22Rv1 (cell line): ENCODE results near the gene PFDN5.

ENCODE experiments used
- CTCF ChIP-seq: fragments of 450-650 bp; IDR thresholded peaks from 2 replicates; pipeline ENCODE4 v1.5.1; 2017; ENCODE audit warnings: mild to moderate bottlenecking
- ZFX ChIP-seq: fragments of 450-650 bp; IDR thresholded peaks from 2 replicates; pipeline ENCODE4 v1.6.1; 2017; ENCODE audit warnings: antibody characterized with exemption, borderline replicate concordance

GRCh38 chr12:53347905-53348304, 52.6 kb downstream of the PFDN5 start:
- TF ChIP-seq ZFX (no peak), CTCF (no peak)
